ENCODE data around the gene GFI1B.
"Not testable (repeated sequence)": the region's sequence is repeated elsewhere in the genome, so short reads cannot be mapped to it uniquely, and the experiment has no call there.

Gene GFI1B

GRCh38 chr9:132967908-132968307 lies 10.6 kb upstream of the GFI1B start:
- DNase-seq (ENCODE audit: low read depth in 1 of 2, low spot score in 1 of 2) = not testable (repeated sequence)

GRCh38 chr9:132969783-132970182 lies 8.7 kb upstream of the GFI1B start:
- no peak for DNase-seq (ENCODE audit: low read depth in 1 of 2, low spot score in 1 of 2)

- no peak for DNase-seq (ENCODE audit: low read depth in 1 of 2, low spot score in 1 of 2)
These were observed 8.0 kb upstream of the GFI1B start for GRCh38 chr9:132970324-132971062.

GRCh38 chr9:132973166-132973565 lies 5.3 kb upstream of the GFI1B start:
- DNase-seq (ENCODE audit: low read depth in 1 of 2, low spot score in 1 of 2) = no peak

GRCh38 chr9:132973713-132974112 lies 4.8 kb upstream of the GFI1B start:
- DNase-seq (ENCODE audit: low read depth in 1 of 2, low spot score in 1 of 2) = no peak

- no peak for DNase-seq (ENCODE audit: low read depth in 1 of 2, low spot score in 1 of 2)
These were observed 2.5 kb upstream of the GFI1B start for GRCh38 chr9:132975961-132976360.

GRCh38 chr9:132976571-132976970 lies 1.9 kb upstream of the GFI1B start:
- no peak for DNase-seq (ENCODE audit: low read depth in 1 of 2, low spot score in 1 of 2)

- no peak for DNase-seq (ENCODE audit: low read depth in 1 of 2, low spot score in 1 of 2)
These were observed 413 bp upstream of the GFI1B start for GRCh38 chr9:132978112-132978450.

- no peak for DNase-seq (ENCODE audit: low read depth in 1 of 2, low spot score in 1 of 2)
These were observed 1.7 kb downstream of the GFI1B start for GRCh38 chr9:132980157-132980556.

- no peak for DNase-seq (ENCODE audit: low read depth in 1 of 2, low spot score in 1 of 2)
These were observed 4.0 kb downstream of the GFI1B start for GRCh38 chr9:132982458-132982857.

GRCh38 chr9:132983491-132984201 lies 5.2 kb downstream of the GFI1B start:
- no peak for DNase-seq (ENCODE audit: low read depth in 1 of 2, low spot score in 1 of 2)

GRCh38 chr9:132984202-132985070 lies 5.9 kb downstream of the GFI1B start:
- DNase-seq (ENCODE audit: low read depth in 1 of 2, low spot score in 1 of 2) = no peak

GRCh38 chr9:132985071-132985350 lies 6.5 kb downstream of the GFI1B start:
- no peak for DNase-seq (ENCODE audit: low read depth in 1 of 2, low spot score in 1 of 2)

- no peak for DNase-seq (ENCODE audit: low read depth in 1 of 2, low spot score in 1 of 2)
These were observed 7.0 kb downstream of the GFI1B start for GRCh38 chr9:132985489-132985888.

- DNase-seq (ENCODE audit: low read depth in 1 of 2, low spot score in 1 of 2) = no peak
These were observed 7.6 kb downstream of the GFI1B start for GRCh38 chr9:132986114-132986513.

GRCh38 chr9:132986640-132987620 lies 8.4 kb downstream of the GFI1B start:
- no peak for DNase-seq (ENCODE audit: low read depth in 1 of 2, low spot score in 1 of 2)

- DNase-seq (ENCODE audit: low read depth in 1 of 2, low spot score in 1 of 2) = no peak
These were observed 9.9 kb downstream of the GFI1B start for GRCh38 chr9:132988244-132989013.

GRCh38 chr9:132989014-132989310 lies 10.5 kb downstream of the GFI1B start:
- DNase-seq (ENCODE audit: low read depth in 1 of 2, low spot score in 1 of 2) = no peak

- no peak for DNase-seq (ENCODE audit: low read depth in 1 of 2, low spot score in 1 of 2)
These were observed 11.0 kb downstream of the GFI1B start for GRCh38 chr9:132989414-132989996.

- not testable (repeated sequence) for DNase-seq (ENCODE audit: low read depth in 1 of 2, low spot score in 1 of 2)
These were observed 11.6 kb downstream of the GFI1B start for GRCh38 chr9:132989998-132990557.
